B cell (primary cell): ENCODE measurements around the gene CAMK2A. TPM values are rescaled to one million over a fixed set of nuclear protein-coding genes. Genes with fewer than 3 reads are reported as not detected.

ENCODE experiments used
- ATAC-seq: fragments of 200-7000 bp; cut with Tn5 transposase; one replicate; pipeline ENCODE4 v1.10.0; 2021; ENCODE audit warnings: low read depth, mild to moderate bottlenecking, moderate number of reproducible peaks, moderate library complexity
- CTCF ChIA-PET: fragments of 350-600 bp; sonication (Branson Sonifier 250); formaldehyde crosslinking; loops from one replicate; lab custom pipeline; 2021; ENCODE audit warnings: antibody characterized with exemption, inconsistent platforms; lab: Charles Lee
- POLR2A ChIA-PET: fragments of 350-600 bp; sonication (Branson Sonifier 250); formaldehyde crosslinking; loops from one replicate; lab custom pipeline; 2021; ENCODE audit warnings: antibody characterized with exemption; lab: Charles Lee
- DNase-seq: peaks from one replicate; pipeline ENCODE4 v3.0.0; 2013
- H2AFZ ChIP-seq: 2 replicates; pipeline ENCODE4 v1.6.1; 2012; ENCODE audit warnings: mild to moderate bottlenecking, low read depth, low read length; ENCODE audit not compliant: insufficient read depth, poor library complexity, severe bottlenecking
- H3K27ac ChIP-seq, 2 donors: 1 replicate in 1 of 2; 2 replicates in 1 of 2; pipeline ENCODE4 v1.5.1; 2012 to 2013; ENCODE audit warnings: low read length in 2 of 2, mild to moderate bottlenecking in 2 of 2, moderate library complexity in 1 of 2
- H3K27me3 ChIP-seq, 4 experiments: fragments of 200-600 bp in 1 of 4; sonication (generic) in 1 of 4; replicated peaks in 1 of 4; 1 replicate in 2 of 4; 2 replicates in 2 of 4; pipeline versions ENCODE4 v1.6.1 to v1.7.0; 2013 to 2016; ENCODE audit warnings: low read length in 3 of 4, mild to moderate bottlenecking in 2 of 4, mixed read lengths in 1 of 4, moderate library complexity in 1 of 4; ENCODE audit not compliant: insufficient read depth in 4 of 4, control insufficient read depth in 3 of 4; ENCODE audit errors: control extremely low read depth in 1 of 4
- H3K36me3 ChIP-seq, 2 experiments: replicated peaks in 1 of 2; 1 replicate in 1 of 2; 2 replicates in 1 of 2; pipeline versions ENCODE4 v1.6.1 to v1.7.1; 2013; ENCODE audit warnings: low read length in 1 of 2; ENCODE audit not compliant: insufficient read depth in 2 of 2, control insufficient read depth in 1 of 2; ENCODE audit errors: control extremely low read depth in 1 of 2, extremely low read depth in 1 of 2
- H3K4me1 ChIP-seq, 2 donors: fragments of 200-600 bp in 1 of 2; sonication (generic) in 1 of 2; 1 replicate in 1 of 2; 2 replicates in 1 of 2; pipeline versions ENCODE4 v1.5.1 to v1.6.1; 2013 to 2017; ENCODE audit warnings: low read length in 2 of 2; ENCODE audit not compliant: control insufficient read depth in 2 of 2, insufficient read depth in 2 of 2
- H3K4me2 ChIP-seq: replicated peaks from 2 replicates; pipeline ENCODE3; 2012; ENCODE audit warnings: mild to moderate bottlenecking, low read depth, low read length; ENCODE audit not compliant: poor library complexity, severe bottlenecking
- H3K4me3 ChIP-seq, 5 experiments: fragments of 200-600 bp in 1 of 5; sonication (generic) in 1 of 5; 1 replicate in 3 of 5; 2 replicates in 2 of 5; pipeline versions ENCODE4 v1.5.1 to v1.7.0; 2011 to 2016; ENCODE audit warnings: low read length in 4 of 5, mild to moderate bottlenecking in 4 of 5, low read depth in 2 of 5, control low read depth in 1 of 5, moderate library complexity in 1 of 5; ENCODE audit not compliant: insufficient read depth in 1 of 5; ENCODE audit errors: control extremely low read depth in 1 of 5, extremely low read depth in 1 of 5
- H3K79me2 ChIP-seq: fragments of 200-600 bp; sonication (generic); one replicate; pipeline ENCODE4 v1.6.0; 2016; ENCODE audit warnings: low read length; ENCODE audit not compliant: control insufficient read depth, insufficient read depth
- H3K9ac ChIP-seq: fragments of 200-600 bp; sonication (generic); 2 replicates; pipeline ENCODE4 v1.6.1; 2017; ENCODE audit warnings: mild to moderate bottlenecking, low read length, moderate library complexity
- H3K9me3 ChIP-seq, 3 donors: one replicate each; pipeline versions ENCODE4 v1.6.1 to v1.7.1; 2013; ENCODE audit warnings: low read length in 2 of 3; ENCODE audit not compliant: control insufficient read depth in 2 of 3, insufficient read depth in 1 of 3; ENCODE audit errors: control extremely low read depth in 1 of 3
- H4K20me1 ChIP-seq: 2 replicates; pipeline ENCODE4 v1.6.0; 2012; ENCODE audit warnings: mild to moderate bottlenecking, low read length; ENCODE audit not compliant: insufficient read depth, control insufficient read depth, poor library complexity, severe bottlenecking
- H3K27ac Mint-ChIP-seq: one replicate; pipeline ENCODE4 v1.8.0; 2021; ENCODE audit warnings: mixed read lengths
- H3K27me3 Mint-ChIP-seq: one replicate; pipeline ENCODE4 v1.8.0; 2021; ENCODE audit warnings: mixed read lengths
- H3K4me1 Mint-ChIP-seq: one replicate; pipeline ENCODE4 v1.8.0; 2021; ENCODE audit warnings: mixed read lengths
- H3K4me3 Mint-ChIP-seq: one replicate; pipeline ENCODE4 v1.8.0; 2021; ENCODE audit warnings: mixed read lengths
- H3K9me3 Mint-ChIP-seq: one replicate; pipeline ENCODE4 v1.8.0; 2022; ENCODE audit warnings: mixed read lengths; ENCODE audit not compliant: insufficient read depth
- CTCF ChIP-seq: fragments of 200-600 bp; IDR thresholded peaks from one replicate; pipeline ENCODE4 v1.8.0; 2022; ENCODE audit warnings: antibody characterized with exemption, mild to moderate bottlenecking
- EZH2 ChIP-seq: IDR thresholded peaks from 2 replicates; pipeline ENCODE4 v1.6.1; 2012; ENCODE audit warnings: borderline replicate concordance, low read depth, mild to moderate bottlenecking, moderate library complexity, low read length; ENCODE audit not compliant: insufficient read depth, poor library complexity, severe bottlenecking
- WGBS: methylation state at CpG from one replicate; pipeline ENCODE4 v1.1.5; 2013; ENCODE audit warnings: missing lambda C conversion rate; ENCODE audit not compliant: insufficient coverage; 5-methylcytosine and 5-hydroxymethylcytosine counted together
- intact Hi-C: fragments of 100-400 bp; cut with micrococcal nuclease; formaldehyde crosslinking; loops from one replicate; pipeline ENCODE4 v1.10.0; 2022
- polyA plus RNA-seq: library from polyadenylated mRNA; depleted of rRNA; stranded (reverse); fragments of >200 nt; gene quantifications from 2 replicates; pipeline ENCODE4 v1.2.3, GENCODE V29; 2012
- total RNA-seq, 2 donors: library from RNA; stranded (reverse); fragments of 120-200 nt in 1 of 2; gene quantifications; 1 replicate in 1 of 2; 2 replicates in 1 of 2; pipeline versions ENCODE4 v1.2.3 to v1.2.4, GENCODE V29; 2013 to 2022

CAMK2A gene
- total and polyA plus RNA-seq, 2 donors (not counting 1 experiment from before 2014, with no cell fraction given) = not detected

GRCh38 chr5:150274811-150275210 lies 14.8 kb downstream of the CAMK2A start:
- WGBS = 87% methylated on average over 4 of the region's 4 CpGs
- intact Hi-C loops = no loop called here
- no peaks in the 10 kb centered on the region for H3K4me1 ChIP-seq

GRCh38 chr5:150272531-150272930 lies 17.0 kb downstream of the CAMK2A start:
- Histone ChIP-seq H3K9ac (no peak overlapping the region), H3K4me1 (no peaks in the 10 kb centered on the region), H3K9me3 (no peaks in the 10 kb centered on the region), H3K36me3 (no peaks in the 10 kb centered on the region), H3K27me3 (no peaks in the 10 kb centered on the region), H3K4me2 (no peak overlapping the region), H2AFZ (no peak overlapping the region), H3K79me2 (no peaks in the 10 kb centered on the region), H3K4me3 (no peak overlapping the region), H3K27ac (no peak overlapping the region), H4K20me1 (no peaks in the 10 kb centered on the region)
- no peak overlapping the region for H3K4me3 Mint-ChIP-seq
- no peak for TF ChIP-seq EZH2
- TF ChIP-seq CTCF = no peak
- H3K4me1 Mint-ChIP-seq = no peaks in the 10 kb centered on the region
- CTCF ChIA-PET = no interaction called here
- no peak overlapping the region for H3K27ac Mint-ChIP-seq
- DNase-seq (no peak), ATAC-seq (no peak)
- POLR2A ChIA-PET = no interaction called here
- no peaks in the 10 kb centered on the region for H3K9me3 Mint-ChIP-seq
- 60% methylated on average over 1 of the region's 5 CpGs for WGBS
- intact Hi-C loops = loop anchor here (2.0 kb wide), 1 partner anchor 164 kb away; no protein-coding TSS in a partner anchor
- H3K27me3 Mint-ChIP-seq = peaks cover 16% of the 10 kb centered on the region

More at GRCh38 chr5:150274811-150275210, 14.8 kb downstream of the CAMK2A start:
- no peak for DNase-seq
- no peak overlapping the region for H3K9ac ChIP-seq
- H2AFZ ChIP-seq = no peak overlapping the region
- no peak overlapping the region for H3K4me3 Mint-ChIP-seq
- ATAC-seq = no peak
- H3K27me3 ChIP-seq = peaks cover 0 to 2% (median 0%) of the 10 kb centered on the region in 4 experiments
- H3K9me3 Mint-ChIP-seq = no peaks in the 10 kb centered on the region
- ChIA-PET POLR2A (no interaction called here), CTCF (interaction anchor here (1.0 to 1.3 kb wide), 2 partner anchors 13 to 75 kb away, joined by 3 read pairs; no protein-coding TSS in a partner anchor)
- no peaks in the 10 kb centered on the region for H4K20me1 ChIP-seq
- no peaks in the 10 kb centered on the region for H3K9me3 ChIP-seq
- H3K4me1 Mint-ChIP-seq = no peaks in the 10 kb centered on the region
- H3K36me3 ChIP-seq = no peaks in the 10 kb centered on the region
- no peak overlapping the region for H3K27ac ChIP-seq
- H3K27me3 Mint-ChIP-seq = peaks cover 25% of the 10 kb centered on the region
- no peak overlapping the region for H3K4me2 ChIP-seq
- H3K27ac Mint-ChIP-seq = no peak overlapping the region
- H3K79me2 ChIP-seq = no peaks in the 10 kb centered on the region
- H3K4me3 ChIP-seq = no peak overlapping the region
- TF ChIP-seq EZH2 = no peak
- TF ChIP-seq CTCF = no peak
